GM18873 (cell line): ENCODE measurements around the gene GPT2.

ENCODE experiments used
- ATAC-seq: cut with Tn5 transposase; IDR thresholded peaks from one replicate; pipeline ENCODE4 v1.9.1; 2021; ENCODE audit warnings: mild to moderate bottlenecking, moderate library complexity, moderate number of reproducible peaks; ENCODE audit not compliant: unreplicated experiment, low FRiP score

The GPT2 gene

DNA sequence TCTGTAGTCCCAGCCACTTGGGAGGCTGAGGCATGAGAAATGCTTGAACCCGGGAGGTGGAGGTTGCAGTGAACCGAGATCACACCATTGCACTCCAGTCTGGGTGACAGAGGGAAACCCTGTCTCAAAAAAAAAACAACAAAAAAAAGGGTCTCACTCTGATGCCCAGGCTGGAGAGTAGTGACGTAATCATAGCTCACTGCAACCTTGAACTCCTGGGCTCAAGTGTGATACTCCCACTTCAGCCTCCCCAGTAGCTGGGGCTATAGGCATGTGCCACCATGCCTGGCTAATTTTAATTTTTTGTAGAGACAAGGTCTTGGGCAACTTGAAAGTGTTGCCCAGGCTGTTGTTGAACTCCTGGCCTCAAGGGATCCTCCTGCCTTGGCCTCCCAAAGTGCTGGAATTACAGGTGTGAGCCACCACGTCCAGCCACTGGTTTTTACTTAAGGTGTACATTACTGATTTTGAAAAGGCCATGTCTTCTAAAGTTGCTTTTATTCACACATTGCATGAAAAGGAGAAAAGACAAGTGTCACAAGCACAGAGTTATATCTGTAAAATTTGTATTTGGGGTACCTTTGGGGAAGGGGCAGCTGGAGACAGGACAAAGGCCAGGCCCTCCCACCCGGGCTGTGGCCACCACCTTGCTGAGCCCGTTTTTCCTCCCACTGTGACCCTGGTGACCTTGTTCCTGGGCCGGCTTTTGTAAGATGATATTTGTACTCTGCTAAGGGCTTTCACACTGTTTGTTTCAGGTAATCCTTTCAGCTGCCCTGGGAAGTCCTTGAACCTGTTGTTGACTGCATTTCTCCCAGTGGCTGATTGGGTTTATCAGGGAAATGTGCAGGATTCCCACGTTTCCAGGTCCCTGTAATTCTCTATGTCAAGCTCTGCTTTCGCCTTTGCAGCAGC is 11.5 kb downstream of the GPT2 start:
- ATAC-seq, result no peak

DNA sequence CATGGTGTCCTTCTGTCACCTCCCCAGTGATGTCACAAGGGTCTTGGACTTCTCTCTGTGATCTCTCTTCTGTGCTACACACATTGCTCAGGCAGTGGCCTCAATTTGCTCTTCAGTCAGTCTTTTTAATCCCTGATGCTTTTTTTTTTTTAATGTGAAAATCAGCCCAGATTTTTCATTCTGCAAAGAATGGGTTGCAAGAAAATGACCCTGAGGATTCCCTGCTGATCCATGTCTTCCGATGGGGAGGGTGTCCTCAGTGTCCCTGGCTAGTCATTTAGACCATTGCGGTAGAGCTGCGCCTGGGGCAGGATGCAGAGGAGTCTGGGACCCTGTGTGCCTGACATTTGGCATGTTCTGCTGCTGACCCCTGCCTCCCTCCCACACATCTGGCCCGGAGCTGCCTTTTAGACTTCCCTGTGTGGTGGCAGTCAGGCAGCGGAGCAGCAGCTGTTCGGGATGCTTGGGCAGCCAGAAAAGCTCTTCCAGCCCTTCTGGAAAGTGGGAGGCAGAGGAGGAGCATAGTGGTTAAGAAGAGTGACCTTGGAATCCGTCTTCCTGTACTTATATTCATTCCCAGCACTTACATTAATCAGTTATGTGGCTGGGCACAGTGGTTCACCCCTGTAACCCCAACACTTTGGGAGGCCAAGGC is 12.3 kb downstream of the GPT2 start:
- no peak for ATAC-seq

DNA sequence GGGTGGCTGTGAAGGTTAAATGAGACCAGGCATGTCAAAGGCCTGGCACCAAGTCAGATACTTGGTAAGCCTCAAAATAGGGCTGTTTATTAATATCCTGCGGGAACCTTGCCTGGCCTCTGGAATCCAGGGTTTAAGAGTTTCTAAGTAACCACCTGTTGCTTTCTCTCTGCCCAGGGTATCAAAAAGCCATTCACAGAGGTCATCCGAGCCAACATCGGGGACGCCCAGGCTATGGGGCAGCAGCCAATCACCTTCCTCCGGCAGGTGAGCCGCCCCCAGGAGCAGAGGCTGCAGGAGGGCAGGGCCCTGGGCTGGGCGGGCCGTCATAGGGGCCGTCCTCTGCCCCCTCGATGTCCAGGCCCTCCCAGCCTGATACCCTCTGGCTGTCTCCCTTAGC is 13.3 kb downstream of the GPT2 start:
- no peak for ATAC-seq

DNA sequence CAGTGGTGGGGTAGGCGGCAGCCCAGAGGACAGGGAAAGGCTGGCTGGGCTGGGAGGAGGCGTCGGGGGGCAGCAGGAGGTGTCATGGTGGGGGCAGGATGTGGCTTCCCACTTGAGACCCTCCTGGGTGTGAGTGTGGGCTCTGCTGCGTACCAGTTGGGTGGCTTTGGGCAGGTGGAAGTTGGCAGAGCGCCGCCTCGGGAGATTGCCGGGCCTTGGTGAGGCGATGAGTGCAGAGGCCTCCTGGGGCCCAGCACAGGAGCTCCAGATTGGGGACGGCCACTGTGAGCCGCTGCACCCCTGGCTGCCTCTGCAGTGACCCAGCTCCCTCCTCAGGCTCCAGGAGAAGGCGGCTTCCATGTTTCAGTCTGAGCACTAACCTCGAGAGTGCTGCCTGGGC is 13.8 kb downstream of the GPT2 start:
- no peak for ATAC-seq

DNA sequence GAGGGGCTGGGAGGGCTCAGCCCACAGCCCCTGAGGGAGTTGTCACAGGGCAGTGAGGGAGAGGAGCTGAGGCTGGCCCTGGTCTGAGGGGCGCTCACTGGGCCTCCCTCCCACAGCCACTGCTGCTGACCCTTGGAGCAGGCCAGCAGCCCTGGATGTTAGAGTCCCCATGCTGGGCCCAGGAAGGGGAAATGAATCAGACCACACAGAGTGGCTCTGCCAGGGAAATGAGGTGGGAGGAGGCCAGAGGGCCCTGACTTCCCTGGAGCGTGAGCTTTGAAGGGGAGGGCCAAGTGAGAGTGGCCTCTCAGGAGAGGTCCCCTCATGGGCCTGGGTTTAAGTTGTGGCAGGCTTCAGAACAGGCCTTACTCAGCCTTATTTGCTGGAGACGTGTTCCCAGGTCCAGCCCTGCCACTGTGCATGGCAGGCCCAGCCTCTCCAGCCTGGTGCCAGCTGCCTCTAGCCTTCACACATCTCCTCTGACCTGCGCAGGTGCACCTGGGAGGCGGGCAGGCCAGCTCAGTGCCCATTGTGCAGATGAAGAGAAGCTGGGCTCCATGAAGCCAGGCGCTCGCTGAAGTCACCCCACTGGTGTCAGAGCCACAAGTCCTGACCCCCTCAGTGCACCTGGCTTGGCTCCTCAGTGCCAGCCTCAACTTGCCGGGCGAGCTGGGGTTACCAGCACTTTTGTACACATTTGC is 15.4 kb downstream of the GPT2 start:
- no peak for ATAC-seq

DNA sequence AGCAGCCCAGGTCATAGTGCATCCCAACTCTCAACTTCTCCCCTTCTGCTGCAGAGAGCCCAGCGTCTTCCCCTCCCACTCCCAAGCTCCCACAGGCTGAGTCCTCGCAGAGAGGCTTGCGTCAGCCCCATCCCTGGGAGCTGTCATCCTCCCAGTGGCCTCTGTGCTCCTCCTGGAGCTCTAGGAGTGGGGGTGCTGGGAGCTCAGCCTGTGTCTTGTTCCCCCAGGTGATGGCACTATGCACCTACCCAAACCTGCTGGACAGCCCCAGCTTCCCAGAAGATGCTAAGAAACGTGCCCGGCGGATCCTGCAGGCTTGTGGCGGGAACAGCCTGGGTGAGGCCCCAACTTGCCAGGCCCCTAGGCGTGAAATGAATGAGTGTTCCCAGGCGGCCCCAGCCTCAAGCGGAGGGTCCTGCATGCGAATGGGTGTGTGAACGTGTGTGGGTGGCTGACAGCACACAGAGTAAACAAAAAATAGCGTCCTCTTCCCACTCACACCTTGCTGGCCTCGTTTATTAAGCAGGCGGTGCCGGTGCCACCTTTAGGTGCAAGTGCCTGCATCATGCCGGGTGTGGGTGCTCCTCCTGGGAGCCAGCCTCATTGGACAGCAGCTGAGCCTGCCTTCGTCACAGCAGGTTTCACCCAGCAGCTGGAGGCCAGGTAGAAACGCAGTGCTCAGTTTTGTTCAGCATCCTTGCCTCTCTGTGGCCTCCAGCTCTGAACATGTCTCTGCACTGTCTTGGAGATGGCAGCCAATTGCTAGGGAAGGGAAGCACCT is 16.5 kb downstream of the GPT2 start:
- no peak for ATAC-seq

DNA sequence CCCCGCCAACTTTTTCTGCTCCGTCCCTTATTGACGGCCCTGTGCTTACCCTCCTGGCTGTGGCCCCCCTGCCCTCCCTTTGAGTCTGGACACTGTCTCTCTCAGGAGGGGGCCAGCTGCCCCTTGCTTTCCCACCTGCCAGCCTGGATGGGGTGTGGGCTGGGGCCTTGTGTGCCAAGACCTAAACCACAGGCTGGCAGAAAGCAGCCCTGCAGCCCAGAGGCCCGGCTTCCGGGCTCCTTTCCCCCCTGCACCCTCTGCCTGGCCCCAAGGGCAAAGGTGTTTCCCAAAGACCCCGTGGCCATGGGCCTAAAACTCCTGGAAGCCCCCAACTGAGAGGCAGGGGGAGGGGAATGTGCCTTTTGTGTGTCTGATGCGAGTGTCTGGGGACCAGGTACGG is 17.5 kb downstream of the GPT2 start:
- no peak for ATAC-seq

DNA sequence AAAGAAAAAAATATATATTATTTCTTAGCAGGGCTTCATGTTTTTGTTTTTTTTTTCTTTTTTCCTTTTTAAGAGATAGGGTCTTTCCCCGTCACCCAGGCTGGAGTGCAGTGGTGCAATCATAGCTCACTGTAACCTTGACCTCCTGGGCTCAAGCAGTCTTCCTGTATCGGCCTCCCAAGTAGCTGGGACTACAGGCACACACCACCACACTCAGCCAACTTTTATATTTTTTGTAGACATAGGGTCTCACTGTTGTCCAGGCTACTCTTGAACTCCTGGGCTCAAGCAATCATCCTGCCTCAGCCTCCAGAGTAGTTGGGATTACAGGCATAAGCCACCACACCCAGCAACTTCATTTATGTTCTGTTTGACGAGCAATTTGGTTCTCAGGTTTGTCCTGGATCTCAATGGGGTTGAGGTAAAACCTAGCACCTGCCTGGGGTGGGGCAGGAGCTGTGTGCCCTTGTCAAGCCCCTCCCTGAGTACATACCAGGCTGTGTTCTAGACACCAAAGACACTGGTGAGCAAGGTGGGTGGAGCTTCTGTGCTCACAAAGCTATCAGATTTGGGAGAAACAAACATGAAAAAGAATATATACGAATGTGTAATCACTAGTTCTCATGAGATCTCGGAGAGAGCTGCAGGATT is 19.2 kb downstream of the GPT2 start:
- ATAC-seq, result no peak

DNA sequence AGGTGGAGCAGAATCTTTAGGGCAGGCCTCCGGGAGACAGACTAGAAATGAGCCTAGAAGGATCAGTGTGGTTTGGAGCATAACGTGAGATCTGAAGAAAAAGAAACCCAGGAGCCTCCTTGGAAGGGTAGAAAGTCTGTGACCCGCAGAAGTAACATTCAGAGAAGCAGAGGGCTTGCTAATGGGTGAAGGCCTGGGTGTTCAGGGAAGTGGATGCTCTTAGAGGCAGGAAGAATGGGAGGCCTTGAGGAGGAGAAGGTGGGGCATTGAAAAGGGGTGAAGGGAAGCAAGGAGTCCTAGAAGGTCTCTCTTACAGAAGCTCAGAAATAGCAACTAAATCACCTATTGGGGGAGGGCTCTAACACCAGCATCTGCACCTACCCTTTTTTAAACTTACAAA is 20.3 kb downstream of the GPT2 start:
- ATAC-seq, result no peak

DNA sequence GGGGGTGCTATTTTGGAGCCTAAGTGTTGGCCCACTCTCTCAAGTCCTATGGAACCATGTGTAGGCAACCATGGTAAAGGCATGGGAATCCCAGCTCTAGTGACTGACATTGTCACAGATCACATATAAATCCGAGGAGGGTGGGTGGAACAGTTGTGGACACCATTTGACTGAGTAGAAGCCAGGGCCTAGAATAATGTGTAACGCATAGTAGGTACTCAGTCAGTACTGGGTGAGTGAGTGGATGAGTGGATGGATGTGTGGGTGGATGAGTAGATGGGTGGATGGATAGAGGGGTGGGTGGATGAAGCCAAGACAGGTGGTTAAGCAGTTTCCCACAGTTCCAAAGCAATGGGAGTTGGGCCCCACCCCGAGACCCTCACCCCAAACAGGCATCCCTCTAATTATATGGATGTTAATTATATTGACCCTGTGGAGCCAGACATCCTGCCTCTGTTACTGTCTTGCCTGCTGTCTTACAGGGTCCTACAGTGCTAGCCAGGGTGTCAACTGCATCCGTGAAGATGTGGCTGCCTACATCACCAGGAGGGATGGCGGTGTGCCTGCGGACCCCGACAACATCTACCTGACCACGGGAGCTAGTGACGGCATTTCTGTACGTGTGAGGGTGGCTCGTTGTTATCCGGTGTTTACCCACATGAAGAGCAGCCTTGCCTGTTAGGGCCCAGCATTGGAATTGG is 22.3 kb downstream of the GPT2 start:
- ATAC-seq, result no peak

DNA sequence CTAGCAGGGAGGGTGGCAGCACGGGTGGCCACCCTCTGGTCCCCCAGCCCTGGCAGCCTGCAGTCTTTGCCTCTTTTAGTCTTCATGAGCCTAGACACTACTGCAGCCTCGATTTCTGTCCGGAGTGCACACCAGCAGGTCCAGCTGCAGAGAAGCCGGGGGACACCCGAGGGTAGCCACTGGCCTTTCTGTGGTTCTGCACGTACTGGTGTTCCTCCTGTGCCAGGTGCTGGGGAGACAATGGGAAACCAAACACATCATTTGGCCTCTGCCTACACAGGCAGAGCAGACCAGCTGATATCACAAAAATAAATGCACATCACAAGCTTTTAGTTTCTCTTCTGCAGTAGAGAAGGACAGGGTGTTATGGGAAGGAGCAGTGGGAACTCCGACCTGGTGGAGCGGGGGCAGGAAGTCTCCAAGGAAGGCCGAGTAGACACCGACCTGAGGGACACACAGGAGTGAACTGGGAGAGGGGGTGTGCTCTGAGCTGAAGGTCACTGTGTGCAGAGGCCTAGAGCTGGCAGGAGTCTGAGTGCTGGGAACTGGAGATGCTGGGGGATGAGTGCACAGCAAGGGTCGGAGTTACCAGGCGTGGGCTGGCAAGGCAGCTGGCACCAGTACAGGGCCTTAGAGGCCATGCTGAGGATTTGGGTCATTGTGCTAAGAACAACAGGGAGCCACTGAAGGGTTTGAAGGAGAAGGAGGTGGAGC is 23.1 kb downstream of the GPT2 start:
- no peak for ATAC-seq

DNA sequence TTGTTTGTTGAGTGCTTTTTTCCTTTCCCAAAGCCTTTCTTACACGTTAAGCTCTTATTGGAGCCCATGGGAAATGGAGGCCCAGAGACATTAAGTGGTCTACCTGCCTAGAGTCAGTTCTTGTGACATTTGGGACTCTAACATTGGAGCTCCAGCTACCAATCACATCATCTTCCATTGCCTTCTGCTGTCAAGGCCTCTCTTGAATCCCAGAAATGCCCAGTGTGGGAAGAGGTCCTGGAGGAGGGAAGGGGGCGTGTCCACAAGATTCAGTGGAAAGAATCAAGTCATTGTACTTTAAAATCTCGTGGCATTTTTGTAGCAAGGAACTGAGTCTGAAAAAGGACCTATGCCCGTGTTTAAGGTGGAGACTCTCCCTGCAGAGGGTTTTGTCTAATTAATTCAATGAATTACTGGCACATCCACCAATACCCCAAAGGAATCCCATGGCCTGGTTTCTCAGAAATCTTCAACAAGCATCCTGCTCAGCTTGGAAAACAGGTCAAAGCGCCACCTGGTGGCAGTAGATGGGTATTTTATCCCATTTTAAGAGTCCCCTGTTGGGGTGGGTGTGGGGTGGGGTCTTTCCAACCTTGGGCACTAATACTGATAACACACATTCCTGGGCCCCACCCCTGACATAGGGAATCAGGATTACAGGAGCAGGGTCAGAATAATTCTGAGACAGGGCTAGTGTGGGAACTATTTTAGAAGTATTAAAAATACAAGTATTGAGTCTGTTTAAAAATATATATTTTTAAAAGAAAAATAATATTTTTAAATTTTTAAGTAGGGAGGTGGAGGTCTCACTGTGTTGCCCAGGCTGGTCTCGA is 24.6 kb downstream of the GPT2 start:
- ATAC-seq, result no peak

DNA sequence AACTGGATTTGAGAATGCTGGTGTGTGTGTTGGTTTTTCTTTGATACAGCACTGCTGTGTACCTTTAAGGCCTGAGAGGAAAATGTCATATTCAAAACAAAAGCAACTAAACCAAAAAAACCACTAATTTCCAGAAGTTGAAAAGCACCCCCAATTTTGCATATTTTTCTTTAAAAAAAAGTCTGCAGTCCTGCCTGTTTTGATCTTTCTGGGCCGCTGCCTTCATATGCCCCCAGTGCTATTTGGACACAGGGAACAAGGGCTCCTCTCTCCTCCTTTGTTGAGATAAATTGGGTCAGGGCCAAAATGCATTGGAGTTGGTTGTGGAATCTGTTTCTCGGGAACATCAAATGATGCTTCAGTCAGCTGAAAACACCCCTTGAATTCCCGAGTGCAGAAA is 26.9 kb downstream of the GPT2 start:
- peak; percentile 60 for ATAC-seq

DNA sequence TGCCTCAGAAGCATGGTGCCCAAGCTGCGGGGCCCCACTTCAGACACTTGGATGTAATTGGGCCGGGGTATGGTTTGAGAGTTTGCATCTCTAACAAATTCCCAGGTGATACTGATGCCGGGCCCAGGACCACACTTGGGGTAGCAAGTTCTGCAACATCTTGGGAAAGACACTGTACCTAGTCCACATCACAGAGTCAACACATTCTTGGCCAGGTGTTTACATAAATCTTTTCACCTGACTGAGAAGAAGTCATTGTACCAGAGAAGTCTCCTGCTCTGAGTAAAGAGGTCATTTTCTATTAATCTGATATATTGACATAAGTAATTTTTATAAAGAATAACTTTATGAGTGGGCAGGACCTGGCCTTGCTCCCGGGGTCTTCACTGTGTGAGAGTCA is 27.5 kb downstream of the GPT2 start:
- no peak for ATAC-seq

DNA sequence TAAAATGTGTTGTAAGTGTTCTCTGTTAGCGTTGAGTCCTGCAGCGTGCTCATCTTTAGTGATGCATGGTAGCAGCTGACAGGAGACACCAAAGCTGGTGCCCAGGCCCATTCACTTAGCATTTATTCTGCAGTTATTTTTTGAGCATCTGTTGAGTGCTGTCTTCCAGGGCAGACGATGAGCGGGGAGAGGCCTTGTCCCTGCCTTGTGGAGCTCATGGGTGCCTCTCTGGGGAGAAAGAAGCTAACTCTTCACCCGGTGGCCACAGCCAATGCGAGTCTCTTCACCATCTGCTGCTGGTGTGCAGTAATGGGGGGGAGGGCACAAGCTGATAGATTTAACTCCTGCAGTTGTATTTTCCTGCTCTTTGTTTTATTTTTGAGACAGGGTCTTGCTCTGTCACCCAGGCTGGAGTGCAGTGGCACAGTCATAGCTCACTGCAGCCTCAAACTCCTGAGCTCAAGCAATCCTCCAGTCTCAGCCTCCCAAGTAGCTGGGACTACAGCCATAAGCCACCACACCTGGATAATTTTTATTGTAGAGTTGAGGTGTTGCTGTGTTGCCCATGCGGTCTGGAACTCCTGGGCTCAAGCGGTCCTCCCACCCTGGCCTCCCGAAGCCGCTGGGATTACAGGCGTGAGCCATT is 30.5 kb downstream of the GPT2 start:
- no peak for ATAC-seq

DNA sequence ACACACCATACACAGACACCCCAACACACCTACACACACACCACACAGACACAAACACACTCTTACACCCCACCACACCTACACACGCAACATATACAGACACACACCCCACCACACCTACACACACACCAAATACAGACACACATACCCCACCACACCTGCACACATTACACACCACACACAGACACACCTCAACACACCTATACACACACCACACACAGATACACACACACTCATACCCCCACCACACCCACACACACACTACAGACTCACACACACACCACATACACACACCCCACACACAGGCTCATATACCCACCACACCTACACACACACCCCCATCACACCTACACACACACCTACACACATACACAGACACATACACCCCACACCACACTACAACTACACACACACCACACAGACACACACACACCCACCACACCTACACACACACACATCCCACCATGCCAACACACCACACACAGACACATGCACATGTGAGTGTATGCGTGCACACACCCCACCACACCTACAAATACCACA is 31.4 kb downstream of the GPT2 start:
- ATAC-seq, result no peak

DNA sequence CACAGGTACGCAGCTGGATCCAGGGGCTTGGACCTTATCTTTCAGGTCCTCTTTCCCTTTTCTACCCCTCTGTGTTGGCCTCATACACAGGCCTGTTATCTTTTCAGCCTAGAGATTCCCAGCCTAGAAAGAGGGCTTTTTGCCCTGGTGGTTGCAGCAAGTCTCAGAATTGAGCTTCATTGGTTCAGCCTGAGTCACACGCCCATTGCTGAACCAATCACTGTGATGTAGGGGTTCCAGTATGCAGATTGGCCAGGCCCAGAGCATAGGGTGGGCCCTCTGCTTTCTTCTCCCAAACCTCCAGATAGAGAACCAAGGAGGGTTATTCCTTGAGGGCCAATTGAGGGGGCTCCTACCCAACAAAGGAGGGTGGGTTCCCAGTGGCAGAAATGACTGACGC is 32.8 kb downstream of the GPT2 start:
- ATAC-seq, result no peak
